Caco-2 (cell line): Measurements from ENCODE around the gene BHLHE40. TPM values are rescaled to one million over a fixed set of nuclear protein-coding genes. Genes with fewer than 3 reads are reported as not detected.

ENCODE experiments used
- BruUV-seq: library from RNA; stranded (reverse); fragments of 400-500 nt; replicated peaks from 2 replicates; lab custom pipeline; 2021; lab: Mats Ljungman, UMichigan
- CTCF ChIA-PET: fragments of 300-600 bp; sonication (Branson Sonifier 250); formaldehyde crosslinking; loops from one replicate; lab custom pipeline; 2022; ENCODE audit warnings: antibody characterized with exemption; lab: Charles Lee
- POLR2A ChIA-PET: fragments of 300-600 bp; sonication (Branson Sonifier 250); formaldehyde crosslinking; loops from one replicate; lab custom pipeline; 2022; ENCODE audit warnings: antibody characterized with exemption; lab: Charles Lee
- DNase-seq, 2 experiments: peaks; one replicate each; pipeline versions ENCODE4 v3.0.0 to v3.0.0-alpha.2; 2020 to 2022
- H3K27me3 ChIP-seq: replicated peaks from 2 replicates; pipeline ENCODE4 v1.6.0; 2011; ENCODE audit warnings: low read length; ENCODE audit not compliant: control insufficient read depth, insufficient read depth
- H3K36me3 ChIP-seq: 2 replicates; pipeline ENCODE4 v1.5.1; 2011; ENCODE audit warnings: low read length; ENCODE audit not compliant: control insufficient read depth, insufficient read depth
- H3K4me1 ChIP-seq: fragments of 250-450 bp; sonication (Bioruptor Pico); 2 replicates; pipeline ENCODE4 v1.5.1; 2020; ENCODE audit warnings: mild to moderate bottlenecking
- H3K4me3 ChIP-seq: 2 replicates; pipeline ENCODE4 v1.5.1; 2011; ENCODE audit warnings: low read depth, mild to moderate bottlenecking, control low read depth, low read length
- H3K9me3 ChIP-seq: fragments of 250-450 bp; sonication (Bioruptor Pico); 2 replicates; pipeline ENCODE4 v1.5.1; 2020; ENCODE audit warnings: mild to moderate bottlenecking, moderate library complexity
- H3K27ac Mint-ChIP-seq: one replicate; pipeline ENCODE4 v1.8.0; 2022; ENCODE audit warnings: mixed read lengths; ENCODE audit not compliant: unreplicated experiment
- H3K27me3 Mint-ChIP-seq: one replicate; pipeline ENCODE4 v1.8.0; 2022; ENCODE audit warnings: mixed read lengths; ENCODE audit not compliant: insufficient read depth, unreplicated experiment
- H3K36me3 Mint-ChIP-seq: one replicate; pipeline ENCODE4 v1.8.0; 2022; ENCODE audit warnings: mild to moderate bottlenecking, mixed read lengths; ENCODE audit not compliant: insufficient read depth, unreplicated experiment
- H3K4me1 Mint-ChIP-seq: one replicate; pipeline ENCODE4 v1.8.0; 2022; ENCODE audit warnings: low read depth, mixed read lengths; ENCODE audit not compliant: unreplicated experiment
- H3K4me3 Mint-ChIP-seq: one replicate; pipeline ENCODE4 v1.8.0; 2022; ENCODE audit warnings: mild to moderate bottlenecking, moderate library complexity, mixed read lengths; ENCODE audit not compliant: unreplicated experiment
- H3K9me3 Mint-ChIP-seq: one replicate; pipeline ENCODE4 v1.8.0; 2022; ENCODE audit warnings: mixed read lengths; ENCODE audit not compliant: unreplicated experiment
- CTCF ChIP-seq, 2 experiments: fragments of 200-600 bp in 1 of 2; IDR thresholded peaks; 1 replicate in 1 of 2; 2 replicates in 1 of 2; pipeline versions ENCODE4 v1.5.1 to v1.8.0; 2011 to 2022; ENCODE audit warnings: antibody characterized with exemption in 1 of 2, control low read depth in 1 of 2, inconsistent platforms in 1 of 2, low read depth in 1 of 2, low read length in 1 of 2, mild to moderate bottlenecking in 1 of 2, moderate library complexity in 1 of 2; ENCODE audit not compliant: insufficient read depth in 1 of 2, severe bottlenecking in 1 of 2, unreplicated experiment in 1 of 2
- intact Hi-C: fragments of 100-400 bp; cut with micrococcal nuclease; formaldehyde crosslinking; loops from one replicate; pipeline ENCODE4 v1.10.0; 2022; ENCODE audit not compliant: unreplicated experiment
- total RNA-seq: library from RNA; stranded (reverse); gene quantifications from 2 replicates; pipeline ENCODE4 v1.2.3, GENCODE V29; 2022

BHLHE40 gene
- total RNA-seq, 1 experiment from 2014 or later, result 8.5 TPM

GRCh38 chr3:4986175-4986781, 7.0 kb downstream of the BHLHE40 start:
- Mint-ChIP-seq H3K4me1 (peaks cover 41% of the 10 kb centered on the region), H3K27me3 (no peaks in the 10 kb centered on the region), H3K4me3 (peak overlapping the region; percentile 71), H3K27ac (peak overlapping the region; percentile 79), H3K36me3 (peaks cover 13% of the 10 kb centered on the region), H3K9me3 (no peaks in the 10 kb centered on the region)
- Histone ChIP-seq H3K4me1 (peaks cover 30% of the 10 kb centered on the region), H3K36me3 (no peaks in the 10 kb centered on the region; the same call in 1 of the 2 replicates), H3K4me3 (peak overlapping the region; percentile 46), H3K27me3 (no peaks in the 10 kb centered on the region), H3K9me3 (no peaks in the 10 kb centered on the region)
- intact Hi-C loops, result loop anchor here (2.0 kb wide), 1 partner anchor 37 kb away; no protein-coding TSS in a partner anchor
- TSS peak; percentile 89 for BruUV-seq
- no peak for DNase-seq
- CTCF ChIA-PET, result interaction anchor here (0.7 to 1.0 kb wide), 2 partner anchors 8 to 71 kb away, joined by 3 to 5 read pairs; no protein-coding TSS in a partner anchor
- POLR2A ChIA-PET, result interaction anchor here (0.7 kb wide), 1 partner anchor 7 kb away, joined by 10 read pairs; the partner anchor contains the start of gene BHLHE40
- TF ChIP-seq CTCF (IDR thresholded peaks at IDR 0.05; ENCODE audit: insufficient read depth in 1 of 2, low read depth in 1 of 2, low read length in 1 of 2, severe bottlenecking in 1 of 2, unreplicated experiment in 1 of 2), result no peak

- peak overlapping the region; percentile 71 for H3K4me3 Mint-ChIP-seq
- peak overlapping the region; percentile 79 for H3K27ac Mint-ChIP-seq
- H3K27me3 Mint-ChIP-seq, result no peaks in the 10 kb centered on the region
- intact Hi-C loops, result loop anchor here (1.0 to 2.0 kb wide), 2 partner anchors 9 to 36 kb away; no protein-coding TSS in a partner anchor
- CTCF ChIA-PET, result no interaction called here
- TSS peak; percentile 83 for BruUV-seq
- peak; percentile 92 to 95 for DNase-seq
- Histone ChIP-seq H3K4me3 (peak overlapping the region; percentile 46), H3K9me3 (no peaks in the 10 kb centered on the region), H3K36me3 (no peaks in the 10 kb centered on the region; the same call in 1 of the 2 replicates), H3K4me1 (peaks cover 23% of the 10 kb centered on the region), H3K27me3 (no peaks in the 10 kb centered on the region)
- POLR2A ChIA-PET, result interaction anchor here (0.6 to 0.7 kb wide), 2 partner anchors 8 to 13 kb away, joined by 3 to 10 read pairs; partner anchors contain the start of gene BHLHE40
- TF ChIP-seq CTCF (IDR thresholded peaks at IDR 0.05; ENCODE audit: insufficient read depth in 1 of 2, low read depth in 1 of 2, low read length in 1 of 2, severe bottlenecking in 1 of 2, unreplicated experiment in 1 of 2), result peak in 1 of 2 experiments; percentile 18
- H3K9me3 Mint-ChIP-seq, result no peaks in the 10 kb centered on the region
- peaks cover 34% of the 10 kb centered on the region for H3K4me1 Mint-ChIP-seq
- peaks cover 7% of the 10 kb centered on the region for H3K36me3 Mint-ChIP-seq
These were observed 7.7 kb downstream of the BHLHE40 start for GRCh38 chr3:4986782-4987537.
